Measurements from ENCODE around the gene PPP2R3B.

Gene PPP2R3B

DNA sequence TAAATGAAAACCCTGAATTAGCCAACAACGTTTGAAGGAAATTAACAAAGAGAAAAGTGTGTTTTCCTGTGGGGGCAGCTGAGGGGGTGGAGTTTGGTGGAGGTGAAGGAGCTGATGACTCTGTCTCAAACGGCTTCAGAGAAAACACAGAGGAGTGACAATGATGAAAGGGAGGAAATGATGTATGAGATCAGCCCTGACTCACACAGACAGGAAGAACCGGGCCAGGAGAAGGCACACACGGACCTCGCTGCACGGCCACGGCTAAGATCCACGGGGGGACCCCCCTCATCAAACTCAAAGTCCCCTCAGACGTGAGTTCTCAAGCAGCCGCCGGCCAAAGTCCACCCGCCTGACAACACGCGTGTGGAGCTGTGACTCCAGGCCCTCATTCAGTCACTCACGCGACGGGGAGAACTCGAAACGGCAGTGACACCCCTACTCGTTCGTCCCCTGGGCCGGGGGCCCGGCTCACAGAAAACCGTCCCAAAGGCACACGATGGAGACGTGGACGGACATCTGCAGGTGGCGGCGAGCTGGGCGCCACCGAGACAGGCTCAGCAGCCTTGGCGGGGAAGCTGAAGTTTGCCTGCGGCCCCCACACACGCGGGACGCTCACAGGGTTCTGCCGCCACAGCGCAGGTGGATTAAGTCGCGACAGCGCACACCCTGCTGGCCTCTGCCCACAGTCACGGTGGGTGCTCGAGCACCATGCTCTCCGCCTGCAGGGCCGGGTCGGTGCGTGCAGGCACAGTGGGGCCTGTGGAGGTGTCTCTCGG is 28.8 kb downstream of the PPP2R3B start:
- peaks cover 81% of the 10 kb centered on the region for H3K79me2 ChIP-seq (ENCODE audit: insufficient read depth, low read length)
- H3K36me3 ChIP-seq (ENCODE audit: insufficient read depth, low read length) = peaks cover 73% of the 10 kb centered on the region
- peak overlapping the region; percentile 62 for H3K9ac ChIP-seq (ENCODE audit: low read depth, low read length)
- peak overlapping the region; percentile 63 for H3K4me2 ChIP-seq (ENCODE audit: insufficient read depth, low read length)
- peak overlapping the region; percentile 93 for H3K27ac ChIP-seq (ENCODE audit: low read length)
- peak overlapping the region; percentile 65 for H2AFZ ChIP-seq (ENCODE audit: low read depth, low read length)
- DNase-seq (peak; percentile 70), ATAC-seq (ENCODE audit: insufficient read depth, low read depth) (peak; percentile 93)
- peak overlapping the region in 1 of 2 experiments; percentile 49; a peak in 2 of 4 replicates for H3K4me3 ChIP-seq (ENCODE audit: low read depth in 1 of 2, low read length in 2 of 2)
- H4K20me1 ChIP-seq (ENCODE audit: insufficient read depth, low read length) = no peaks in the 10 kb centered on the region
- no peaks in the 10 kb centered on the region for H3K27me3 ChIP-seq (ENCODE audit: insufficient read depth, low read length, poor library complexity)
- TF ChIP-seq, protein P1, sequence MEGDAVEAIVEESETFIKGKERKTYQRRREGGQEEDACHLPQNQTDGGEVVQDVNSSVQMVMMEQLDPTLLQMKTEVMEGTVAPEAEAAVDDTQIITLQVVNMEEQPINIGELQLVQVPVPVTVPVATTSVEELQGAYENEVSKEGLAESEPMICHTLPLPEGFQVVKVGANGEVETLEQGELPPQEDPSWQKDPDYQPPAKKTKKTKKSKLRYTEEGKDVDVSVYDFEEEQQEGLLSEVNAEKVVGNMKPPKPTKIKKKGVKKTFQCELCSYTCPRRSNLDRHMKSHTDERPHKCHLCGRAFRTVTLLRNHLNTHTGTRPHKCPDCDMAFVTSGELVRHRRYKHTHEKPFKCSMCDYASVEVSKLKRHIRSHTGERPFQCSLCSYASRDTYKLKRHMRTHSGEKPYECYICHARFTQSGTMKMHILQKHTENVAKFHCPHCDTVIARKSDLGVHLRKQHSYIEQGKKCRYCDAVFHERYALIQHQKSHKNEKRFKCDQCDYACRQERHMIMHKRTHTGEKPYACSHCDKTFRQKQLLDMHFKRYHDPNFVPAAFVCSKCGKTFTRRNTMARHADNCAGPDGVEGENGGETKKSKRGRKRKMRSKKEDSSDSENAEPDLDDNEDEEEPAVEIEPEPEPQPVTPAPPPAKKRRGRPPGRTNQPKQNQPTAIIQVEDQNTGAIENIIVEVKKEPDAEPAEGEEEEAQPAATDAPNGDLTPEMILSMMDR (IDR thresholded peaks at IDR 0.05; ENCODE audit: borderline replicate concordance, extremely low read depth, low read length, poor library complexity, severe bottlenecking) = no peak
- no peak for TF ChIP-seq EZH2 (IDR thresholded peaks at IDR 0.05; ENCODE audit: borderline replicate concordance, low read depth, low read length, severe bottlenecking)
- H3K9me3 ChIP-seq (ENCODE audit: insufficient read depth, low read length, severe bottlenecking) = peaks cover 20% of the 10 kb centered on the region
- peaks cover 32% of the 10 kb centered on the region for H3K4me1 ChIP-seq (ENCODE audit: insufficient read depth, low read length)

DNA sequence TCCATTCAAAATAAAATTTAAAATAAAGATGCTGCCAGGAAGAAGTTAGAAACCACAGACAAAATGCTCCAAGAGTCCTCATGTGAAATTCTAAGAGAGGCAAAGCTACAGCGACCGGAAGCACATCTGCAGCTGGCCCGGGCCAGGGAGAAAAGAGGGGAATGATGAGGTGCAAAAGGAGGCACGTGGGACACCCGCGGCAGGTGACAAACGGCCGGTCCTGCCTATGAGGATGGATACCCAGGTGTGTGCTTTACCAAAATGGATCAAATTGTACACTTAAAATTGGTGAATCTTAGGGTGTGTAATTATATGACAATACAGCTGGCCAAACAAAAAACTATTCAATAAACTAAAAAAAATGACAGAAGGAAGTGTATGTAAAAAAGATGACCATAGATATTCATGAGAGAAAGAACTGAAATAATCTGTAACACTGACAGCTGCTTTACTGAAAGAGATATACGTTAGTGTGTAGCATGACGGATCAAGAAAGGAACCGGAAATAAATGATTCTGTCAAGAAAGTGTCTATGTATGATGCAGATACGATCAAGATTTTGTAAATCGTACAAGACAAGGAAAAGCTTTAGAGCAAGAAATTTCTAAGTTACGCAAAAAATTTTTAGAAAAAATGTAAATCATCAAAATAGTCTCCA is 29.5 kb downstream of the PPP2R3B start:
- DNase-seq (peak; percentile 49), ATAC-seq (ENCODE audit: insufficient read depth, low read depth) (peak; percentile 63)
- peaks cover 16% of the 10 kb centered on the region for H3K9me3 ChIP-seq (ENCODE audit: insufficient read depth, low read length, severe bottlenecking)
- peaks cover 74% of the 10 kb centered on the region for H3K36me3 ChIP-seq (ENCODE audit: insufficient read depth, low read length)
- H3K27me3 ChIP-seq (ENCODE audit: insufficient read depth, low read length, poor library complexity) = no peaks in the 10 kb centered on the region
- peak overlapping the region; percentile 63 for H3K4me2 ChIP-seq (ENCODE audit: insufficient read depth, low read length)
- 0 out of 2 replicates have a peak overlapping the region, but pooled peaks have one; percentile 6 for H2AFZ ChIP-seq (ENCODE audit: low read depth, low read length)
- TF ChIP-seq EZH2 (IDR thresholded peaks at IDR 0.05; ENCODE audit: borderline replicate concordance, low read depth, low read length, severe bottlenecking) = no peak
- TF ChIP-seq, protein P1 (IDR thresholded peaks at IDR 0.05; ENCODE audit: borderline replicate concordance, extremely low read depth, low read length, poor library complexity, severe bottlenecking) = no peak
- peaks cover 32% of the 10 kb centered on the region for H3K4me1 ChIP-seq (ENCODE audit: insufficient read depth, low read length)
- H3K79me2 ChIP-seq (ENCODE audit: insufficient read depth, low read length) = peaks cover 81% of the 10 kb centered on the region
- H3K27ac ChIP-seq (ENCODE audit: low read length) = peak overlapping the region; percentile 93
- peak overlapping the region in 1 of 2 experiments; percentile 49; a peak in 1 of 4 replicates for H3K4me3 ChIP-seq (ENCODE audit: low read depth in 1 of 2, low read length in 2 of 2)
- 0 out of 2 replicates have a peak, but pooled peaks cover 3% of the 10 kb centered on the region for H4K20me1 ChIP-seq (ENCODE audit: insufficient read depth, low read length)
- peak overlapping the region; percentile 62 for H3K9ac ChIP-seq (ENCODE audit: low read depth, low read length)

DNA sequence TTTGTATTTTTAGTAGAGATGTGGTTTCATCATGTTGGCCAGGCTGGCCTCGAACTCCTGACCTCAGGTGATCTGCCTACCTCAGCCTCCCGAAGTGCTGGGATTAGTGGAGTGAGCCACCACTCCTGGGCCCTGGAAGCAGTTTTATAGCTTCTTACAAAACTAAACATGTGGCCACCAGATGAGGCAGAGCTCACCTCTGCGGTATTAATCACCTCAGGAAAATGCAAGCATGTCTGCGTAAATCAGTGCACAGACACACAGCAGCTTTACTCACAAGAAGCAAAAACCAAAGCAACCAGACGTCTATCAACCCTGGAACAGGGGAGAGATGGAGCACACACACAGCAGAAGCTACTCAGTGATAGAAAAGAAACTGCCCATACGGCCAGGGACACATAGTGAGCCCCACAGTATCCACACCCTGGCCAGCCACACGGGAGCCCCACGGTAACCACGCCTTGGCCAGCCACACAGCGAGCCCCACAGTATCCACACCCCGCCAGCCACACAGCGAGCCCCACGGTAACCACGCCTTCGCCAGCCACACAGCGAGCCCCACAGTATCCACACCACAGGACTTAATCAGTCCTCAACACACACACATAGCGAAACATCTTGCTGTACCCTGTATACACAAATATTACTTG is 30.2 kb downstream of the PPP2R3B start:
- H3K27ac ChIP-seq (ENCODE audit: low read length) = peak overlapping the region; percentile 93
- H4K20me1 ChIP-seq (ENCODE audit: insufficient read depth, low read length) = 0 out of 2 replicates have a peak, but pooled peaks cover 3% of the 10 kb centered on the region

More for the DNA sequence above, 30.2 kb downstream of the PPP2R3B start:
- H3K4me3 ChIP-seq (ENCODE audit: low read depth in 1 of 2, low read length in 2 of 2) = peak overlapping the region in 1 of 2 experiments; percentile 20; a peak in 1 of 4 replicates
- peak overlapping the region; percentile 63 for H3K4me2 ChIP-seq (ENCODE audit: insufficient read depth, low read length)
- no peak for DNase-seq
- peaks cover 74% of the 10 kb centered on the region for H3K36me3 ChIP-seq (ENCODE audit: insufficient read depth, low read length)
- peak overlapping the region; percentile 62 for H3K9ac ChIP-seq (ENCODE audit: low read depth, low read length)
- TF ChIP-seq, protein P1 (IDR thresholded peaks at IDR 0.05; ENCODE audit: borderline replicate concordance, extremely low read depth, low read length, poor library complexity, severe bottlenecking) = no peak
- no peak for TF ChIP-seq EZH2 (IDR thresholded peaks at IDR 0.05; ENCODE audit: borderline replicate concordance, low read depth, low read length, severe bottlenecking)
- peak; percentile 28 for ATAC-seq (ENCODE audit: insufficient read depth, low read depth)
- no peaks in the 10 kb centered on the region for H3K27me3 ChIP-seq (ENCODE audit: insufficient read depth, low read length, poor library complexity)
- peaks cover 32% of the 10 kb centered on the region for H3K4me1 ChIP-seq (ENCODE audit: insufficient read depth, low read length)
- no peak overlapping the region for H2AFZ ChIP-seq (ENCODE audit: low read depth, low read length)
- H3K9me3 ChIP-seq (ENCODE audit: insufficient read depth, low read length, severe bottlenecking) = peaks cover 11% of the 10 kb centered on the region
- H3K79me2 ChIP-seq (ENCODE audit: insufficient read depth, low read length) = peaks cover 80% of the 10 kb centered on the region

Data from DND-41 (cell line).